ENCODE results near the gene HTR6.

DNA sequence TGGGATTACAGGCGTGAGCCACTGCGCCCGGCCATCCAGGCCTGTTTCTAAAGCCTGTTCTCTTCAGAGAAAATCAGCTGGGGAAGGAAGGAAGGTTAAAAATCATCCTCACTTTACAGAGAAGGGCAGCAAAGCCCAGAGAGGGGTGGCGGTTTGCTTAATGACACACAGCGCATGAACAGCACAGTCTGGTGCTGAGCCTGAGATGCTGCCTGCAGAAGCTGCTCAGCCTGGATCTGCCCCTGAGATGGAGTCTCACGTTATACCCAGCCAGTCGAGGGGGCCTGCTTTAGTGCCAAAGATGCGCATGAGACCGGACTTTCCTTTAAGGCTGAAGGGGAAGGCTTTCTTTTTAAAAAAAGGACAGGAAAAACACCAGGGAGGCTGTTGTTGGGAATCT is 21.3 kb downstream of the HTR6 start:
- TF ChIP-seq, protein P1, sequence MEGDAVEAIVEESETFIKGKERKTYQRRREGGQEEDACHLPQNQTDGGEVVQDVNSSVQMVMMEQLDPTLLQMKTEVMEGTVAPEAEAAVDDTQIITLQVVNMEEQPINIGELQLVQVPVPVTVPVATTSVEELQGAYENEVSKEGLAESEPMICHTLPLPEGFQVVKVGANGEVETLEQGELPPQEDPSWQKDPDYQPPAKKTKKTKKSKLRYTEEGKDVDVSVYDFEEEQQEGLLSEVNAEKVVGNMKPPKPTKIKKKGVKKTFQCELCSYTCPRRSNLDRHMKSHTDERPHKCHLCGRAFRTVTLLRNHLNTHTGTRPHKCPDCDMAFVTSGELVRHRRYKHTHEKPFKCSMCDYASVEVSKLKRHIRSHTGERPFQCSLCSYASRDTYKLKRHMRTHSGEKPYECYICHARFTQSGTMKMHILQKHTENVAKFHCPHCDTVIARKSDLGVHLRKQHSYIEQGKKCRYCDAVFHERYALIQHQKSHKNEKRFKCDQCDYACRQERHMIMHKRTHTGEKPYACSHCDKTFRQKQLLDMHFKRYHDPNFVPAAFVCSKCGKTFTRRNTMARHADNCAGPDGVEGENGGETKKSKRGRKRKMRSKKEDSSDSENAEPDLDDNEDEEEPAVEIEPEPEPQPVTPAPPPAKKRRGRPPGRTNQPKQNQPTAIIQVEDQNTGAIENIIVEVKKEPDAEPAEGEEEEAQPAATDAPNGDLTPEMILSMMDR (IDR thresholded peaks at IDR 0.05) = no peak
- TF ChIP-seq EP300 (IDR thresholded peaks at IDR 0.05; ENCODE audit: low read depth) (no peak), POLR2A (IDR thresholded peaks at IDR 0.05) (no peak), POLR2AphosphoS5 (IDR thresholded peaks at IDR 0.05) (no peak)
